Neural cell (in vitro differentiated cells): Measurements from ENCODE around the gene TMEM183A.

Experiments
- CTCF ChIP-seq: fragments of 450-650 bp; IDR thresholded peaks from 2 replicates; pipeline ENCODE4 v1.5.1; 2014; ENCODE audit warnings: antibody characterized with exemption, mild to moderate bottlenecking, moderate library complexity; ENCODE audit not compliant: poor library complexity, severe bottlenecking
- EP300 ChIP-seq: fragments of 450-650 bp; conservative IDR thresholded peaks from 2 replicates; pipeline ENCODE4 v1.6.1; 2014; ENCODE audit warnings: antibody characterized with exemption, mild to moderate bottlenecking, moderate library complexity; ENCODE audit not compliant: poor library complexity, severe bottlenecking
- EZH2 ChIP-seq: fragments of 200-600, 300-800 bp; shearing (Covaris generic), sonication (generic); IDR thresholded peaks from 2 replicates; pipeline ENCODE4 v1.6.1; 2014; ENCODE audit warnings: antibody characterized with exemption, low read length, borderline replicate concordance, mild to moderate bottlenecking; ENCODE audit not compliant: insufficient read depth, poor library complexity, severe bottlenecking
- MXI1 ChIP-seq: fragments of 450-650 bp; conservative IDR thresholded peaks from 2 replicates; pipeline ENCODE4 v1.6.1; 2014; ENCODE audit warnings: antibody characterized with exemption, mild to moderate bottlenecking; ENCODE audit not compliant: poor library complexity, severe bottlenecking
- POLR2AphosphoS5 ChIP-seq: IDR thresholded peaks from 2 replicates; pipeline ENCODE4 v1.6.1; 2012
- RAD21 ChIP-seq: fragments of 450-650 bp; conservative IDR thresholded peaks from 2 replicates; pipeline ENCODE4 v1.6.1; 2014; ENCODE audit warnings: antibody characterized with exemption, mild to moderate bottlenecking, moderate library complexity
- SMC3 ChIP-seq: fragments of 450-650 bp; conservative IDR thresholded peaks from 2 replicates; pipeline ENCODE4 v1.6.1; 2014; ENCODE audit warnings: antibody characterized with exemption, mild to moderate bottlenecking, moderate library complexity; ENCODE audit not compliant: poor library complexity
- TAF1 ChIP-seq: IDR thresholded peaks from 2 replicates; pipeline ENCODE4 v1.6.1; 2012; ENCODE audit warnings: low read depth

GRCh38 chr1:203048555-203049051, 41.4 kb downstream of the TMEM183A start:
- TF ChIP-seq CTCF: no peak
- TF ChIP-seq SMC3: no peak
- no peak for TF ChIP-seq EP300
- TF ChIP-seq POLR2AphosphoS5: no peak
- no peak for TF ChIP-seq EZH2
- no peak for TF ChIP-seq MXI1
- TF ChIP-seq RAD21: no peak
- no peak for TF ChIP-seq TAF1
